ENCODE results near the gene EDN2.

EDN2 gene

GRCh38 chr1:41478118-41478748 lies 6.2 kb downstream of the EDN2 start:
- H2AK5ac ChIP-seq (ENCODE audit: low read depth, low read length): peak overlapping the region; percentile 90
- H3K4me1 ChIP-seq (ENCODE audit: control insufficient read depth in 2 of 2, insufficient read depth in 1 of 2, low read depth in 1 of 2, low read length in 2 of 2): peaks cover 18 to 30% of the 10 kb centered on the region in 2 donors
- H3K4me3 ChIP-seq (ENCODE audit: low read length in 2 of 2): no peak overlapping the region
- H3K4ac ChIP-seq (ENCODE audit: low read length): no peak overlapping the region
- H2BK5ac ChIP-seq (ENCODE audit: low read length): no peak overlapping the region
- no peak overlapping the region for H3K14ac ChIP-seq (ENCODE audit: low read length)
- no peaks in the 10 kb centered on the region for H3K79me1 ChIP-seq (ENCODE audit: low read depth, low read length)
- no CpG with 5 or more reads among the region's 12 CpGs for WGBS, 2 donors (ENCODE audit: extremely low coverage in 2 of 2, insufficient read length in 2 of 2, insufficient replicate concordance in 1 of 2)
- H3K27me3 ChIP-seq (ENCODE audit: control insufficient read depth in 3 of 3, insufficient read depth in 3 of 3, low read depth in 1 of 3, low read length in 3 of 3): no peaks in the 10 kb centered on the region
- peak overlapping the region; percentile 47 for H3K23ac ChIP-seq (ENCODE audit: low read depth, low read length, poor library complexity)
- H2BK12ac ChIP-seq (ENCODE audit: low read length): no peak overlapping the region
- no peak overlapping the region for H2AFZ ChIP-seq (ENCODE audit: low read length)
- H2BK120ac ChIP-seq (ENCODE audit: low read depth, low read length): no peak overlapping the region
- H4K91ac ChIP-seq (ENCODE audit: low read depth, low read length, poor library complexity): no peak overlapping the region
- no peak overlapping the region for H4K8ac ChIP-seq (ENCODE audit: low read depth, low read length)
- no peak overlapping the region for H3K9ac ChIP-seq (ENCODE audit: low read depth, low read length, poor library complexity)
- no peak overlapping the region for H3K18ac ChIP-seq (ENCODE audit: low read length)
- no peak overlapping the region for H3K27ac ChIP-seq (replicated peaks; ENCODE audit: low read length)
- no peaks in the 10 kb centered on the region for H3K9me3 ChIP-seq (replicated peaks in 1 of 2; ENCODE audit: control insufficient read depth in 2 of 2, insufficient read depth in 1 of 2, low read depth in 1 of 2, low read length in 2 of 2)
- H3K4me2 ChIP-seq (ENCODE audit: insufficient read depth, low read length, poor library complexity, severe bottlenecking): no peak overlapping the region
- no peak for DNase-seq (ENCODE audit: low spot score)
- no peaks in the 10 kb centered on the region for H3K36me3 ChIP-seq (replicated peaks in 1 of 2; ENCODE audit: control insufficient read depth in 2 of 2, insufficient read depth in 2 of 2, low read length in 2 of 2)
- peak overlapping the region; percentile 6 for H2BK15ac ChIP-seq (ENCODE audit: low read length)

DNA sequence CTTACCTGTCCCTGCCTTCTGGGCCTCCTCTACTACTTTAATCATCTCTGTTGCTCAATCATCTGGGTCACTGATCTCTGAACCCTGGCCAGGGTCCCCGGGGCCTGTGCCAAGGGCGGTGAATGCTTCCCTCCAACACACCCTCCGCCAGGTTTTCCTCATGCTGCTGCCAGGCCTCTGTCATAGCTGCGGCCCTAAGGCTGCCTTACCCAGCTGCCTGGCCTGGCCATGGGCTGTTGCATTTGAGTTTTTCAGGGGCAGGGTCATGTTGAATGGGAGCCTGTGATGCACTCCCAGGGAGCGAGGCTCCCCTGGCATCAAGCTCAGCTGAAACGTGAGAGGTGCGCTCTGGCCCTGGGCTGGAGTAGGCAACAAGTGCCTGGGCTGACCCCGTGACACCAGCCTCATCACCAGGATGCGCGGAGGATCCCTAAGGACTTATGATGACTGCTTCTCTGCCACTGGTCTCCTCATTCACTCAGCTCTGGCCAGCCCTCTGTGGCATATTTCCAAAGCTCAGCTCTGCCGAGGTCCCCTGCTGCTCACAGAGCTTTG lies 7.6 kb downstream of the EDN2 start:
- DNase-seq (ENCODE audit: low spot score): no peak
- H2BK5ac ChIP-seq (ENCODE audit: low read length): peak overlapping the region; percentile 33
- no peak overlapping the region for H2BK15ac ChIP-seq (ENCODE audit: low read length)
- no peak overlapping the region for H3K4me3 ChIP-seq (ENCODE audit: low read length in 2 of 2)
- H3K27me3 ChIP-seq (ENCODE audit: control insufficient read depth in 3 of 3, insufficient read depth in 3 of 3, low read depth in 1 of 3, low read length in 3 of 3): no peaks in the 10 kb centered on the region
- no peak overlapping the region for H4K8ac ChIP-seq (ENCODE audit: low read depth, low read length)
- no peaks in the 10 kb centered on the region for H3K9me3 ChIP-seq (replicated peaks in 1 of 2; ENCODE audit: control insufficient read depth in 2 of 2, insufficient read depth in 1 of 2, low read depth in 1 of 2, low read length in 2 of 2)
- no CpG with 5 or more reads among the region's 11 CpGs for WGBS, 2 donors (ENCODE audit: extremely low coverage in 2 of 2, insufficient read length in 2 of 2, insufficient replicate concordance in 1 of 2)
- H3K4me2 ChIP-seq (ENCODE audit: insufficient read depth, low read length, poor library complexity, severe bottlenecking): no peak overlapping the region
- H3K4ac ChIP-seq (ENCODE audit: low read length): no peak overlapping the region
- no peak overlapping the region for H3K9ac ChIP-seq (ENCODE audit: low read depth, low read length, poor library complexity)
- H3K79me1 ChIP-seq (ENCODE audit: low read depth, low read length): no peaks in the 10 kb centered on the region
- H2BK120ac ChIP-seq (ENCODE audit: low read depth, low read length): no peak overlapping the region
- H3K36me3 ChIP-seq (replicated peaks in 1 of 2; ENCODE audit: control insufficient read depth in 2 of 2, insufficient read depth in 2 of 2, low read length in 2 of 2): no peaks in the 10 kb centered on the region
- no peak overlapping the region for H2AFZ ChIP-seq (ENCODE audit: low read length)
- H3K27ac ChIP-seq (replicated peaks; ENCODE audit: low read length): no peak overlapping the region
- peak overlapping the region; percentile 77 for H3K23ac ChIP-seq (ENCODE audit: low read depth, low read length, poor library complexity)
- peak overlapping the region; percentile 84 for H3K18ac ChIP-seq (ENCODE audit: low read length)
- peaks cover 13 to 25% of the 10 kb centered on the region in 2 donors for H3K4me1 ChIP-seq (ENCODE audit: control insufficient read depth in 2 of 2, insufficient read depth in 1 of 2, low read depth in 1 of 2, low read length in 2 of 2)
- peak overlapping the region; percentile 78 for H2AK5ac ChIP-seq (ENCODE audit: low read depth, low read length)
- no peak overlapping the region for H3K14ac ChIP-seq (ENCODE audit: low read length)
- H4K91ac ChIP-seq (ENCODE audit: low read depth, low read length, poor library complexity): no peak overlapping the region
- H2BK12ac ChIP-seq (ENCODE audit: low read length): no peak overlapping the region

GRCh38 chr1:41475859-41476567 lies 8.5 kb downstream of the EDN2 start:
- no peak overlapping the region for H2BK120ac ChIP-seq (ENCODE audit: low read depth, low read length)
- no peak overlapping the region for H3K9ac ChIP-seq (ENCODE audit: low read depth, low read length, poor library complexity)
- H3K9me3 ChIP-seq (replicated peaks in 1 of 2; ENCODE audit: control insufficient read depth in 2 of 2, insufficient read depth in 1 of 2, low read depth in 1 of 2, low read length in 2 of 2): no peaks in the 10 kb centered on the region
- H3K4me1 ChIP-seq (ENCODE audit: control insufficient read depth in 2 of 2, insufficient read depth in 1 of 2, low read depth in 1 of 2, low read length in 2 of 2): peaks cover 13 to 25% of the 10 kb centered on the region in 2 donors
- H2AFZ ChIP-seq (ENCODE audit: low read length): no peak overlapping the region
- no peak overlapping the region for H3K4ac ChIP-seq (ENCODE audit: low read length)
- H3K14ac ChIP-seq (ENCODE audit: low read length): no peak overlapping the region
- no peaks in the 10 kb centered on the region for H3K27me3 ChIP-seq (ENCODE audit: control insufficient read depth in 3 of 3, insufficient read depth in 3 of 3, low read depth in 1 of 3, low read length in 3 of 3)
- H3K4me3 ChIP-seq (ENCODE audit: low read length in 2 of 2): no peak overlapping the region
- no peaks in the 10 kb centered on the region for H3K36me3 ChIP-seq (replicated peaks in 1 of 2; ENCODE audit: control insufficient read depth in 2 of 2, insufficient read depth in 2 of 2, low read length in 2 of 2)
- H2BK15ac ChIP-seq (ENCODE audit: low read length): no peak overlapping the region
- WGBS, 2 donors (ENCODE audit: extremely low coverage in 2 of 2, insufficient read length in 2 of 2, insufficient replicate concordance in 1 of 2): no CpG with 5 or more reads among the region's 8 CpGs
- H3K23ac ChIP-seq (ENCODE audit: low read depth, low read length, poor library complexity): no peak overlapping the region
- H4K8ac ChIP-seq (ENCODE audit: low read depth, low read length): no peak overlapping the region
- H4K91ac ChIP-seq (ENCODE audit: low read depth, low read length, poor library complexity): no peak overlapping the region
- H2AK5ac ChIP-seq (ENCODE audit: low read depth, low read length): no peak overlapping the region
- no peak overlapping the region for H3K18ac ChIP-seq (ENCODE audit: low read length)
- H2BK5ac ChIP-seq (ENCODE audit: low read length): peak overlapping the region; percentile 33
- no peak overlapping the region for H2BK12ac ChIP-seq (ENCODE audit: low read length)
- H3K4me2 ChIP-seq (ENCODE audit: insufficient read depth, low read length, poor library complexity, severe bottlenecking): no peak overlapping the region
- H3K79me1 ChIP-seq (ENCODE audit: low read depth, low read length): no peaks in the 10 kb centered on the region
- no peak for DNase-seq (ENCODE audit: low spot score)
- no peak overlapping the region for H3K27ac ChIP-seq (replicated peaks; ENCODE audit: low read length)

DNA sequence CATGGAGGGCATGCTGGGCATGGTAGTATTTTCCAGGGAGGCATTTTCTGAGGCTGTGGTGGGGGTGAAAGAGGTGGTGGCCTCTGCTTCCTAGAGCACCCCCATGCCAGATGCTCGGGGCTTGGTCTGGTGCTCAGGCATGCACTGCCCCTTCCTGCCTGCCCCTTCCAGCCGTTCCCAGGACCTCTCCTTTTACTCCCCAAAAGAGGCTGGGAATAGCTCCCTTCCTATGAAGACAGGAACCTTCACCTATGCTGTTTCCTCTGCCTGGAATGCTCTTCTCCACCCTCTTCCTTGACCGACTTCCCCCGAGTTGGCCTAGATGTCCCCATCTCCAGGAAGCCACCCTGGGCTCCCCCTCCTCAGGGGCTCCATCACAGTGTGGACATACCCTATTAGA lies 9.1 kb downstream of the EDN2 start:
- Histone ChIP-seq H3K9me3 (replicated peaks in 1 of 2; ENCODE audit: control insufficient read depth in 2 of 2, insufficient read depth in 1 of 2, low read depth in 1 of 2, low read length in 2 of 2) (no peaks in the 10 kb centered on the region), H3K4me2 (ENCODE audit: insufficient read depth, low read length, poor library complexity, severe bottlenecking) (no peak overlapping the region), H3K4ac (ENCODE audit: low read length) (no peak overlapping the region), H3K4me1 (ENCODE audit: control insufficient read depth in 2 of 2, insufficient read depth in 1 of 2, low read depth in 1 of 2, low read length in 2 of 2) (peaks cover 13 to 25% of the 10 kb centered on the region in 2 donors), H3K4me3 (ENCODE audit: low read length in 2 of 2) (no peak overlapping the region), H3K27ac (replicated peaks; ENCODE audit: low read length) (no peak overlapping the region), H2BK12ac (ENCODE audit: low read length) (no peak overlapping the region), H2BK15ac (ENCODE audit: low read length) (peak overlapping the region; percentile 86), H3K23ac (ENCODE audit: low read depth, low read length, poor library complexity) (no peak overlapping the region), H4K8ac (ENCODE audit: low read depth, low read length) (no peak overlapping the region), H2AFZ (ENCODE audit: low read length) (peak overlapping the region; percentile 80), H3K14ac (ENCODE audit: low read length) (no peak overlapping the region), H4K91ac (ENCODE audit: low read depth, low read length, poor library complexity) (no peak overlapping the region), H2BK120ac (ENCODE audit: low read depth, low read length) (no peak overlapping the region), H3K79me1 (ENCODE audit: low read depth, low read length) (no peaks in the 10 kb centered on the region), H3K18ac (ENCODE audit: low read length) (peak overlapping the region; percentile 87), H3K27me3 (ENCODE audit: control insufficient read depth in 3 of 3, insufficient read depth in 3 of 3, low read depth in 1 of 3, low read length in 3 of 3) (no peaks in the 10 kb centered on the region), H2BK5ac (ENCODE audit: low read length) (peak overlapping the region; percentile 45), H2AK5ac (ENCODE audit: low read depth, low read length) (peak overlapping the region; percentile 58), H3K36me3 (replicated peaks in 1 of 2; ENCODE audit: control insufficient read depth in 2 of 2, insufficient read depth in 2 of 2, low read length in 2 of 2) (no peaks in the 10 kb centered on the region), H3K9ac (ENCODE audit: low read depth, low read length, poor library complexity) (no peak overlapping the region)
- no peak for DNase-seq (ENCODE audit: low spot score)
- WGBS, 2 donors (ENCODE audit: extremely low coverage in 2 of 2, insufficient read length in 2 of 2, insufficient replicate concordance in 1 of 2): no CpG with 5 or more reads among the region's 4 CpGs
